Stimulated activated CD8-positive, alpha-beta memory T cell treated with anti-CD3 and anti-CD28 coated beads, Interleukin-2, amount 100 ng/mL, for 1 hour (primary cell): ENCODE measurements around the gene SELL.
"Not testable (repeated sequence)": the region's sequence is repeated elsewhere in the genome, so short reads cannot be mapped to it uniquely, and the experiment has no call there.

Experiments
- DNase-seq, 2 donors: peaks; one replicate each; pipeline ENCODE4 v3.0.0-alpha.2; 2020; ENCODE audit warnings: low read depth in 2 of 2

The SELL gene

DNA sequence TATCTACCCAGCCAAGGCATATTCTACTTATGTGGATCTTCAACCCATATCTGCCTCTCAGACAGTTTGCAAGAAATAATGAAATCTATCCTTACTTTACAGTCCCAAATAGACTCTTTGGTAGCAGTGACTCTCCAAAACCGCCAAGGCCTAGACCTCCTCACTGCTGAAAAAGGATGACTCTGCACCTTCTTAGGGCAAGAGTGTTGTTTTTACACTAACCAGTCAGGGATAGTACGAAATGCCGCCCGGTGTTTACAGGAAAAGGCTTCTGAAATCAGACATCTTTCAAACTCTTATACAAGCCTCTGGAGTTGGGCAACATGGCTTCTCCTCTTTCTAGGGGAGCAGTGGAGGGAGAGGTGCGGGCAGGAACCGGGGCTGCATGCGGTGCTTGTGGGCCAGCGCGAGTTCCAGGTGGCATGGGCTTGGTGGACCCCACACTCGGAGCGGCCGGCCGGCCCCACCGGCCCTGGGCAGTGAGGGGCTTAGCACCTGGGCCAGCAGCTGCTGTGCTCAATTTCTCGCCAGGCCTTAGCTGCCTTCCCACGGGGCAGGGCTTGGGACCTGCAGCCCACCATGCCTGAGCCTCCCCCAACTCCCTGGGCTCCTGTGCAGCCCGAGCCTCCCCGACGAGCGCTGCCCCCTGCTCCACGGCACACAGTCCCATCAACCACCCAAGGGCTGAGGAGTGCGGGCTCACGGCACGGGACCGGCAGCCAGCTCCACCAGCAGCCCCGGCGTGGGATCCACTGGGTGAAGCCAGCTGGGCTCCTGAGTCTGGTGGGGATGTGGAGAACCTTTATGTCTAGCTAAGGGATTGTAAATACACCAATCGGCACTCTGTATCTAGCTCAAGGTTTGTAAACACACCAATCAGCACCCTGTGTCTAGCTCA lies 43.5 kb downstream of the SELL start:
- DNase-seq, result not testable (repeated sequence)

DNA sequence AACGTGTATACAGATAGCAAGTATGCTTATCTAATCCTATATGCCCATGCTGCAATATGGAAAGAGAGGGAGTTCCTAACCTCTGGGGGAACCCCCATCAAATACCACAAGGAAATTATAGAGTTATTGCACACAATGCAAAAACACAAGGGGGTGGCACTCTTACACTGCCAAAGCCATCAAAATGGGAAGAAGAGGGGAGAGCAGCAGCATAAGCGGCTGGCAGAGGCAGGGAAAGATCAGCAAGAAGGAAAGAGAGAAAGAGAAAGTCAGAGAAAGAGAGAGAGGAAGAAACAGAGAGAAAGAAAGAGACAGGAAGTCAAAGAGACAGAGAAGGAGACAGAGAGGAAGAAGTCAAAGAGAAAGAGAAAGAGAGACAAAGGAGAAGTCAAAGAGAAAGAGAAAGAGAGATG lies 44.2 kb downstream of the SELL start:
- not testable (repeated sequence) for DNase-seq

DNA sequence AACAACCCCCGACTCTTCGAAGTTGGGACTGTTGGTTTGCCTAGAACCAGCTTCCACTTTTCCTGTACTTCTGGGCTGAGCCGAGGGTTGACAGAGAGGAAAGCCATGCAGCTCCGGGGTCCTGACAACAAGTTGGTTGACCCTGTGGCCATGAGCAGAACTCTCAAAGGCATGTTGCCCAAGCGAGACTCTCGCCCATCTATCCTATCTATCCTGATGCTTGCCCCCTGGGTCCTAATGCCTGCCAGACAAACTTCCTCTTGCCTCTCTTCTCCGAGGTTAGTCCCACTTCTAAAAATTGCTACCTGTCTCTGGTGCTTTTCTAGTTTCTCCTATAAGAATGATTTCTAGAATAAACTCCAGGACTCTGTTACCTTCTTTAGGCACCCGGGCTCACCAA lies 48.7 kb downstream of the SELL start:
- DNase-seq, result not testable (repeated sequence)

DNA sequence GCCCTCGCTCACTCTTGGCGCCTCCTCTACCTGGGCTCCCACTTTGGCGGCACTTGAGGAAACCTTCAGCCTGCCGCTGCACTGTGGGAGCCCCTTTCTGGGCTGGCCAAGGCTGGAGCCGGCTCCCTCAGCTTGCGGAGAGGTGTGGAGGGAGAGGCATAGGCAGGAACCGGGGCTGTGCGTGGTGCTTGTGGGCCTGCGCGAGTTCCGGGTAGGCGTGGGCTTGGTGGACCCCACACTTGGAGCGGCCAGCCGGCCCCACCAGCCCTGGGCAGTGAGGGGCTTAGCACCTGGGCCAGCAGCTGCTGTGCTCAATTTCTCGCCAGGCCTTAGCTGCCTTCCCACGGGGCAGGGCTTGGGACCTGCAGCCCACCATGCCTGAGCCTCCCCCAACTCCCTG lies 50.4 kb downstream of the SELL start:
- not testable (repeated sequence) for DNase-seq

DNA sequence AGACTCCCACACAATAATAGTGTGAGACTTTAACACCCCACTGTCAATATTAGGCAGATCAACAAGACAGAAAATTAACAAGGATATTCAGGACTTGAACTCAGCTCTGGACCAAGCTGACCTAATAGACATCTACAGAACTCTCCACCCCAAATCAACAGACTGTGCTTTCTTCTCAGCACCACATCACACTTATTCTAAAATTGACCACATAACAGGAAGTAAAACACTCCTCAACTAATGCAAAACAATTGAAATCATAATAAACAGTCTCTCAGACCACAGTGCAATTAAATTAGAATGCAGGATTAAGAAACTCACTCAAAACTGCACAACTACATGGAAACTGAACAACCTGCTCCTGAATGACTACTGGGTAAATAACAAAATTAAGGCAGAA lies 52.6 kb downstream of the SELL start:
- not testable (repeated sequence) for DNase-seq

DNA sequence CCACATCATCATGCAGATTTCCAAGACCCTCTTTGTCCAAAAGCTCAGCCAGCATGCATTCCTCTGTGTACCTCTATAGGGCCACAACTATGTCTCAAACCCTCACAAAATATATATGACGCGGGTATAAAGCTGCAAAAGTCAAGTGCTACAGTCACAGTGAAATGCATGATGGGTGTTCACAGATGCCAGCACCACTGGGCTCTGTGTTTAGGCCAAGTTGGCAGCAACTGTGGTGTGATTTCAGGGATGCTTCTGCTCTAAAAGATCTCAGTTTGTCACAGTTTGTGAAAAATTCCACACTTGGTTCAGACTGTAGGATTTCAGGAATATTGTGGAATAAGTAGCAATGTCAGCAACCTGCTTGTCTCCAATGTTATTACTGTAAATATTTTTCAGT lies 57.5 kb downstream of the SELL start:
- no peak for DNase-seq

DNA sequence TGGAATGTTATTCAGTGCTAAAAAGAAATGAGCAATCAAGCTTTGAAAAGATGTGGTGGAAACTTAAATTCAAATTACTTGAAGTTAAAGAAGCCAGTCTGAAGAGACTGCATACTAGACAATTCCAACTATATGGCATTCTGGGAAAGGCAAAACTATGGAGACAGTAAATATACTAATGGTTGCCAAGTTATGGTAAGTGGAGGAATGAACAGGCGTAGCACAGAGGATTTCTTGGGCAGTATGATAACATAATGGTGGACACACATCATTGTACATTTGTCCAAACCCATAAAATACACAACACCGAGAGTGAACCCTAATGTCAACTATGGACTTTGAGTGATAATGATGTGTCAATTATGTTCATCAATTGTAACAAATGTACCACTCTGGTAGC lies 60.4 kb downstream of the SELL start:
- DNase-seq, result no peak

DNA sequence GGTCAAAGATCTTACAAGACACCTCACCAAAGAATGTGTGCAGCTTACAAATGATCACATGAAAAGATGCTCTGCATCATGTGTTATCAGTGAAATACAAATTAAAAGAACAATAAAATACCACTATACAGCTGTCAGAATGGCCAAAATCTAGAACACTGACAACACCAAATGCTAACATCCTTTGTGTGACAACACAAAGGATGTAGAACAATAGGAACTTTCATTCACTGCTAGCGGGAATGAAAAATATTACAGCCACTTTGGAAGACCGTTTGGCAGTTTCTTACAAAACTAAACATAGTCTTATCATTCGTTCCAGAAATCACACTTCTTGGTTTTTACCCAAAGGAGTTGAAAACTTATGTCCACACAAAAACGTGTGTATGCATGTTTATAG lies 60.9 kb downstream of the SELL start:
- no peak for DNase-seq

DNA sequence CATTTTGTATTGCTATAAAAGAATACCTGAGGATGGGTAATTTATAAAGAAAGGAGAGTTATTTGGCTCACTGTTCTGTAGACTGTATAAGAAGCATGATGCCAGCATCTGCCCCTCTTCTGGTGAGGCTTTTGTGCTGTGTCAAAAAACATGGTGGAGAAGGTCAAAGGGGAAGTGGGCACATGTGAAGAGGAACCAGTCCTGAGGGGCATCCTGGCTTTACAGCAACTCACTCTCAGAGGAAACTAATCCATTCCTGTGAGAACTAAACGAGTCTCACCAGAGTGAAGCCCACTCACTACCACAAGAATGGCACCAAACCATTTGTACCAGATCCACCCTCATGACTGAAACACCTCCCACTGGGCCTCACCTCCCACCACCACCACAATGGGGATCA lies 62.7 kb downstream of the SELL start:
- no peak for DNase-seq

DNA sequence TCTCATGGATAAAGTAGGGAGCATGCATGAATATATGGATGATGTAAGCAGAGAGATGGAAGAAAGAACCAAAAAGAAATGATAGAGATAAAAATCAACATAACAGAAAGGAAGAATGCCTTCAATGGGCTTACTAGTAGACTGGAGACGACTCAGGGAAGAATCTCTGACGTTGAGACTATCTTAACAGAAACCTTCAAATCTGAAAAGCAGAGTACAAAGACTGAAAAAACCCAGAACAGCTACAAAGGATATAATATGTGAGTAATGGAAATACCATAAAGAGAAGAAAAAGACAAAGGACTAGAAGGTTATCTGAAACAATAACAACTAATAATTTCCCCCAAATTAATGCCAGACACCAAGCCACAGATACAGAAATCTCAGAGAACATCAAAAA lies 63.2 kb downstream of the SELL start:
- no peak for DNase-seq

DNA sequence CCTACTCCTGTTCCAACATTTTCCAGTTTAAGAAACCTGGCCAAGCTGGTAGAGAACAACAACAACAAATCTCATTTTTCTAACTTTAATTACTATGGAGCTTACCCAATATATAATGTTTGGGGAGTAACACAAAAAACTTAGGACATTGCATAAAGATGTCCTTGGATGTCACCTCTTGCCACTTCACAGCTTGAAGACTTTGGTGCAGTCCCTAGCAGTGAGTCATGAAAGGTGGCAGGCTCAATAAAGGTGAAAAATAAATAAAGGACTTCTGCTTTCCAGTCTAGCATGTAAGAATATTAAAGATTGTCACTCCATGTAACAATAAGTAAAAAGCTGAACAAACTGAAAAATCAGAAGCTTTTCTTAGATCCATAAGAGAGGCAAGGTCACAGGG lies 63.9 kb downstream of the SELL start:
- no peak for DNase-seq

DNA sequence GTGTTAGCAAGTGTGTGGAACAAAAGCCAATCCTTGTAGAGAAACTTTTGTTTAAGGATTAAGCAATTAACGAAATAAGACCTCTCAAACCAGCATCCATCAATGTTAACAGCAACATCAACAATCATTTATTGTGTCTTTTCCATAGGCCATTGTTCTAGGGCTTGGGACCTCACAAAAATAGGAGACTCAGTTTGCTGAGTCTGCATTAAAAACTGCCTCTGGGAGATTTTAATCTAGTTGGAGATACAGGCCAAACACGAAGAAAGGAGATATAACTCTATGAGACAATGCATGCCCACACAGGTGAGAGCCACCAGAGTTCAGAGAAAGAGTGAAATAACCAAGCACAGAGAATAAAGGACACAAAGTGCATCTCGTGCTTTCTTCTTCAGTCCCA lies 67.1 kb downstream of the SELL start:
- no peak for DNase-seq
